Glomerular endothelial cell (primary cell): ENCODE measurements around the gene NALCN. TPM values are rescaled to one million over a fixed set of nuclear protein-coding genes. Genes with fewer than 3 reads are reported as not detected.

Experiments used
- DNase-seq: peaks from one replicate; pipeline ENCODE4 v3.0.0-alpha.2; 2011; ENCODE audit warnings: low read depth, low spot score; ENCODE audit errors: extremely low read depth
- total RNA-seq: library from RNA; depleted of rRNA; stranded (reverse); fragments of >200 nt; gene quantifications from 2 replicates; pipeline ENCODE4 v1.2.3, GENCODE V29; 2015

NALCN gene
- total RNA-seq, 1 donor from 2014 or later: 2.5 TPM

- DNase-seq: no peak
These were observed 742 bp downstream of the NALCN start for GRCh38 chr13:101415358-101416174.

- no peak for DNase-seq
These were observed 4.2 kb downstream of the NALCN start for GRCh38 chr13:101412076-101412475.

GRCh38 chr13:101408992-101409656 lies 7.2 kb downstream of the NALCN start:
- no peak for DNase-seq

- DNase-seq: no peak
These were observed 8.2 kb downstream of the NALCN start for GRCh38 chr13:101408154-101408553.

GRCh38 chr13:101406791-101407190 lies 9.5 kb downstream of the NALCN start:
- DNase-seq: no peak

GRCh38 chr13:101401196-101401595 lies 15.1 kb downstream of the NALCN start:
- no peak for DNase-seq

- DNase-seq: no peak
These were observed 16.9 kb downstream of the NALCN start for GRCh38 chr13:101399365-101399764.

- DNase-seq: no peak
These were observed 17.4 kb downstream of the NALCN start for GRCh38 chr13:101398920-101399319.

GRCh38 chr13:101398191-101398590 lies 18.1 kb downstream of the NALCN start:
- no peak for DNase-seq

GRCh38 chr13:101397742-101398141 lies 18.6 kb downstream of the NALCN start:
- DNase-seq: no peak

GRCh38 chr13:101394605-101395004 lies 21.7 kb downstream of the NALCN start:
- DNase-seq: no peak

GRCh38 chr13:101393140-101393539 lies 23.2 kb downstream of the NALCN start:
- DNase-seq: no peak

GRCh38 chr13:101390461-101390860 lies 25.8 kb downstream of the NALCN start:
- DNase-seq: peak; percentile 33

GRCh38 chr13:101384929-101385328 lies 31.4 kb downstream of the NALCN start:
- DNase-seq: no peak

- DNase-seq: no peak
These were observed 32.7 kb downstream of the NALCN start for GRCh38 chr13:101383595-101383994.

GRCh38 chr13:101382701-101383100 lies 33.6 kb downstream of the NALCN start:
- no peak for DNase-seq

- no peak for DNase-seq
These were observed 34.2 kb downstream of the NALCN start for GRCh38 chr13:101382086-101382485.

- DNase-seq: no peak
These were observed 55.8 kb downstream of the NALCN start for GRCh38 chr13:101360525-101360924.

- no peak for DNase-seq
These were observed 61.4 kb downstream of the NALCN start for GRCh38 chr13:101354895-101355294.

GRCh38 chr13:101346942-101347728 lies 69.2 kb downstream of the NALCN start:
- DNase-seq: no peak

- DNase-seq: no peak
These were observed 70.1 kb downstream of the NALCN start for GRCh38 chr13:101346161-101346560.
